ENCODE measurements around the gene ST14.

DNA sequence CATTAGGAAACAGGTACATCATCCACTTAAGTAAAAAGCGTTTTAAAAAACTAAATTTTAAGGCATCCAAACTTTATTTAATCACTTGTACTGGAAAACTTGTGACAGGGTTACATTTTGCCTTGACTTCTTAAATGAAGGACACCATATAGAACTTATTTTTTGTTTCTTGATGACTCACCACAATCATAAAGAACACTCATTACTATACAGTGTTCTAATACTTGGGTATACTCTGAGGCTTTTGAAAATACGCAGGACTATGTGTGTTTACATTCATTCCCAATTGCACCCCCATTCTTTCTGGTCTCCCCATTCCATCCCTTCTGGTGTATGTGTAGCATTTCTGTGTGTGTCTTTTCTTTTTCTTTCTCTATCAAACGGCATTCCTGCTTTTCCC lies 85.3 kb downstream of the ST14 start:
- TF ChIP-seq, protein P1, sequence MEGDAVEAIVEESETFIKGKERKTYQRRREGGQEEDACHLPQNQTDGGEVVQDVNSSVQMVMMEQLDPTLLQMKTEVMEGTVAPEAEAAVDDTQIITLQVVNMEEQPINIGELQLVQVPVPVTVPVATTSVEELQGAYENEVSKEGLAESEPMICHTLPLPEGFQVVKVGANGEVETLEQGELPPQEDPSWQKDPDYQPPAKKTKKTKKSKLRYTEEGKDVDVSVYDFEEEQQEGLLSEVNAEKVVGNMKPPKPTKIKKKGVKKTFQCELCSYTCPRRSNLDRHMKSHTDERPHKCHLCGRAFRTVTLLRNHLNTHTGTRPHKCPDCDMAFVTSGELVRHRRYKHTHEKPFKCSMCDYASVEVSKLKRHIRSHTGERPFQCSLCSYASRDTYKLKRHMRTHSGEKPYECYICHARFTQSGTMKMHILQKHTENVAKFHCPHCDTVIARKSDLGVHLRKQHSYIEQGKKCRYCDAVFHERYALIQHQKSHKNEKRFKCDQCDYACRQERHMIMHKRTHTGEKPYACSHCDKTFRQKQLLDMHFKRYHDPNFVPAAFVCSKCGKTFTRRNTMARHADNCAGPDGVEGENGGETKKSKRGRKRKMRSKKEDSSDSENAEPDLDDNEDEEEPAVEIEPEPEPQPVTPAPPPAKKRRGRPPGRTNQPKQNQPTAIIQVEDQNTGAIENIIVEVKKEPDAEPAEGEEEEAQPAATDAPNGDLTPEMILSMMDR (conservative IDR thresholded peaks at IDR 0.05 in 1 of 2, IDR thresholded peaks at IDR 0.05 in 1 of 2; ENCODE audit: low read depth in 1 of 2, low read length in 2 of 2), result no peak
- no peak for TF ChIP-seq EZH2 (IDR thresholded peaks at IDR 0.05; ENCODE audit: low read length, missing control alignments)

Measured in fibroblast of lung (primary cell).